ENCODE data around the gene CAP2. TPM values are rescaled to one million over a fixed set of nuclear protein-coding genes. Genes with fewer than 3 reads are reported as not detected.
"Not testable (repeated sequence)": the region's sequence is repeated elsewhere in the genome, so short reads cannot be mapped to it uniquely, and the experiment has no call there.

Gene CAP2
- total RNA-seq, 1 experiment from 2014 or later, result 11.5 TPM

DNA sequence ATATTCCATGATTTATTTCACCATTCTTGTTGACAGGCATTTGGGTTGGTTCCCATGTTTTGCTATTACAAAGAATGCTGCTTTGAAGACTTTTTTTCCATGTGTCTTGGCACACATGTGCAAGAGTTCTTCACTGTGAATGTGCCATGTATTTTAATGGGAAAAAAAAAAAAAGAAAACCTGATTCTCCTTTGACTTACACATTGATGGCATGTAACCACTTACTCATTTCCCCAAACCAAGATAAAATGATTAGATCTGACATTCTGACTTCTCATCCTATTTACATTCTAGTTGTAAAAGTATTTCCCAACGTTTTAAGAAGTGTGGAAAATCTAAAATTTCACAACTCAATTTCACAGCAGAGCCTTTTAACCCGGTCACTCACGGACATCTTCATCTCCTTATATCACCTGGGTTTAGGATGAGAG, 4.4 kb downstream of the CAP2 start:
- H3K18ac ChIP-seq (ENCODE audit: insufficient read length, low read depth, low read length), result no peak overlapping the region
- H3T11ph ChIP-seq (ENCODE audit: low read length), result no peak overlapping the region
- no peak overlapping the region for H3K56ac ChIP-seq (ENCODE audit: insufficient read length, low read depth, low read length)
- Mint-ChIP-seq H3K27ac (no peak overlapping the region), H3K4me3 (no peak overlapping the region), H3K27me3 (ENCODE audit: low read depth) (no peaks in the 10 kb centered on the region), H3K4me1 (peaks cover 15 to 20% of the 10 kb centered on the region in 2 experiments), H3K36me3 (ENCODE audit: insufficient read depth in 1 of 3, low read depth in 3 of 3) (peaks cover 13 to 24% (median 15%) of the 10 kb centered on the region in 3 experiments), H3K9me3 (peaks cover 3% of the 10 kb centered on the region in 2 experiments; a peak in 1 of 5 replicates)
- H3K79me2 ChIP-seq (ENCODE audit: insufficient read depth, low read length), result no peaks in the 10 kb centered on the region; the same call in 1 of the 2 replicates
- no peak overlapping the region for H3K23ac ChIP-seq (ENCODE audit: insufficient read length, low read depth, low read length)
- H3K79me1 ChIP-seq (ENCODE audit: insufficient read depth, low read depth, low read length, poor library complexity, severe bottlenecking), result no peaks in the 10 kb centered on the region
- DNase-seq, result no peak
- no peak overlapping the region for H4K91ac ChIP-seq (ENCODE audit: insufficient read length, low read depth, low read length)
- H2BK5ac ChIP-seq (ENCODE audit: insufficient read length, low read length), result no peak overlapping the region
- no peak overlapping the region for H2BK15ac ChIP-seq (ENCODE audit: low read depth, low read length)
- no peak overlapping the region for H2BK12ac ChIP-seq (ENCODE audit: insufficient read length, low read depth, low read length)
- no peak overlapping the region for H3K4me2 ChIP-seq (ENCODE audit: insufficient read depth, insufficient read length, low read length)
- H2BK120ac ChIP-seq (ENCODE audit: low read depth, low read length, poor library complexity, severe bottlenecking), result no peak overlapping the region
- no CpG with 5 or more reads among the region's 3 CpGs for WGBS (ENCODE audit: extremely low coverage, insufficient read length, low lambda C conversion rate)
- H3K9me3 ChIP-seq (ENCODE audit: control insufficient read depth, low read depth, low read length), result no peaks in the 10 kb centered on the region
- no peaks in the 10 kb centered on the region for H4K20me1 ChIP-seq (ENCODE audit: control insufficient read depth, insufficient read depth, insufficient read length)
- H3K27ac ChIP-seq (ENCODE audit: insufficient read length, low read depth, low read length), result no peak overlapping the region
- H2AK5ac ChIP-seq (ENCODE audit: insufficient read length, low read length), result no peak overlapping the region
- no peak overlapping the region for H3K9ac ChIP-seq (ENCODE audit: extremely low read depth, insufficient read length, low read length)
- no peak overlapping the region for H3K14ac ChIP-seq (ENCODE audit: insufficient read depth, low read length)
- no peak overlapping the region for H3K4ac ChIP-seq (ENCODE audit: low read depth, low read length)
- no peak overlapping the region for H4K8ac ChIP-seq (replicated peaks; ENCODE audit: insufficient read length, low read depth, low read length)
- no peak overlapping the region for H2AFZ ChIP-seq (ENCODE audit: low read length)
- H3K27me3 ChIP-seq (ENCODE audit: insufficient read depth, low read length), result no peaks in the 10 kb centered on the region; the same call in 1 of the 2 replicates
- no peak overlapping the region for H2BK20ac ChIP-seq (ENCODE audit: low read depth, low read length, poor library complexity, severe bottlenecking)
- TF ChIP-seq, protein P1, sequence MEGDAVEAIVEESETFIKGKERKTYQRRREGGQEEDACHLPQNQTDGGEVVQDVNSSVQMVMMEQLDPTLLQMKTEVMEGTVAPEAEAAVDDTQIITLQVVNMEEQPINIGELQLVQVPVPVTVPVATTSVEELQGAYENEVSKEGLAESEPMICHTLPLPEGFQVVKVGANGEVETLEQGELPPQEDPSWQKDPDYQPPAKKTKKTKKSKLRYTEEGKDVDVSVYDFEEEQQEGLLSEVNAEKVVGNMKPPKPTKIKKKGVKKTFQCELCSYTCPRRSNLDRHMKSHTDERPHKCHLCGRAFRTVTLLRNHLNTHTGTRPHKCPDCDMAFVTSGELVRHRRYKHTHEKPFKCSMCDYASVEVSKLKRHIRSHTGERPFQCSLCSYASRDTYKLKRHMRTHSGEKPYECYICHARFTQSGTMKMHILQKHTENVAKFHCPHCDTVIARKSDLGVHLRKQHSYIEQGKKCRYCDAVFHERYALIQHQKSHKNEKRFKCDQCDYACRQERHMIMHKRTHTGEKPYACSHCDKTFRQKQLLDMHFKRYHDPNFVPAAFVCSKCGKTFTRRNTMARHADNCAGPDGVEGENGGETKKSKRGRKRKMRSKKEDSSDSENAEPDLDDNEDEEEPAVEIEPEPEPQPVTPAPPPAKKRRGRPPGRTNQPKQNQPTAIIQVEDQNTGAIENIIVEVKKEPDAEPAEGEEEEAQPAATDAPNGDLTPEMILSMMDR (conservative IDR thresholded peaks at IDR 0.05), result no peak
- H4K5ac ChIP-seq (ENCODE audit: insufficient read length, low read depth, low read length), result no peak overlapping the region
- peaks cover 6% of the 10 kb centered on the region for H3K23me2 ChIP-seq (ENCODE audit: insufficient read length, low read depth, low read length, poor library complexity, severe bottlenecking)
- no peaks in the 10 kb centered on the region; the same call in 1 of the 2 replicates for H3K4me1 ChIP-seq (ENCODE audit: insufficient read depth, low read length)

DNA sequence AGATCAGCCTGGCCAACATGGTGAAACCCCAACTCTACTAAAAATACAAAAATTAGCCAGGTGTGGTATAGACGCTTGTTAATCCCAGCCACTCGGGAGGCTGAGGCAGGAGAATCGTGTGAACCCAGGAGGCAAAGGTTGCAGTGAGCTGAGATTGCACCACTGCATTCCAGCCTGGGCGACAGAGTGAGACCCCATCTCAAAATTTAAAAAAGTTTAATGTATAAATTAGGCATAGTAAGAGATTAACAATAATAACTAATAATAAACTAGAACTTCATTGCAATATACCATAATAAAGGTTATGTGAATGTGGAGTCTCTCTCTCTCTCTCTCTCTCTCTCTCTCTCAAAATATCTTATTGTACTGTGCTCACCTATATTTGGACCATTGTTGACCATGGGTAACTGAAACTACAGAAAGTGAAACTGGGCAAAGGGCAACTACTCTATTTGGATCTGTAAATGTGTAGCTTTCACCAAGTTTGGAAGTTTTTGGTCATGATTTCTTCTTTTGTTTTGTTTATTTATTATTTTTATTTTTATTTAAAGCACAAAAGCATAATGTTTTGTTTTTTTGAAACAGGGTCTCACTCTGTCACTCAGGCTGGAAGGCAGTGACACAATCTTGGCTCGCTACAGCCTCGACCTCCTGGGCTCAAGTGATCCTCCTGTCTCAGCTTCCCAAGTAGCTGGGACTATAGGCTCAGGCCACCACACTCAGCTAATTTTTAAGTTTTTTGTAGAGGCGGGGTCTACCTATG, 12.0 kb downstream of the CAP2 start:
- H3K27ac Mint-ChIP-seq; H2BK20ac ChIP-seq (ENCODE audit: low read depth, low read length, poor library complexity, severe bottlenecking); H3K4me2 ChIP-seq (ENCODE audit: insufficient read depth, insufficient read length, low read length); H4K5ac ChIP-seq (ENCODE audit: insufficient read length, low read depth, low read length); H4K8ac ChIP-seq (replicated peaks; ENCODE audit: insufficient read length, low read depth, low read length); H2BK120ac ChIP-seq (ENCODE audit: low read depth, low read length, poor library complexity, severe bottlenecking); H3K23ac ChIP-seq (ENCODE audit: insufficient read length, low read depth, low read length); H3K79me2 ChIP-seq (ENCODE audit: insufficient read depth, low read length); H3K9me3 Mint-ChIP-seq; H3K56ac ChIP-seq (ENCODE audit: insufficient read length, low read depth, low read length); H3K27me3 Mint-ChIP-seq (ENCODE audit: low read depth); H3K18ac ChIP-seq (ENCODE audit: insufficient read length, low read depth, low read length); H2BK12ac ChIP-seq (ENCODE audit: insufficient read length, low read depth, low read length); H4K20me1 ChIP-seq (ENCODE audit: control insufficient read depth, insufficient read depth, insufficient read length); H3K23me2 ChIP-seq (ENCODE audit: insufficient read length, low read depth, low read length, poor library complexity, severe bottlenecking); H3K4ac ChIP-seq (ENCODE audit: low read depth, low read length); H2AFZ ChIP-seq (ENCODE audit: low read length); H3K79me1 ChIP-seq (ENCODE audit: insufficient read depth, low read depth, low read length, poor library complexity, severe bottlenecking); H3K36me3 Mint-ChIP-seq (ENCODE audit: insufficient read depth in 1 of 3, low read depth in 3 of 3); H4K91ac ChIP-seq (ENCODE audit: insufficient read length, low read depth, low read length); H3K4me1 ChIP-seq (ENCODE audit: insufficient read depth, low read length); H2AK5ac ChIP-seq (ENCODE audit: insufficient read length, low read length); H3K9me3 ChIP-seq (ENCODE audit: control insufficient read depth, low read depth, low read length); H3T11ph ChIP-seq (ENCODE audit: low read length); H3K27ac ChIP-seq (ENCODE audit: insufficient read length, low read depth, low read length); H3K4me3 Mint-ChIP-seq; H2BK5ac ChIP-seq (ENCODE audit: insufficient read length, low read length); H2BK15ac ChIP-seq (ENCODE audit: low read depth, low read length); H3K9ac ChIP-seq (ENCODE audit: extremely low read depth, insufficient read length, low read length); H3K14ac ChIP-seq (ENCODE audit: insufficient read depth, low read length); DNase-seq; H3K27me3 ChIP-seq (ENCODE audit: insufficient read depth, low read length): not testable (repeated sequence)
- H3K4me1 Mint-ChIP-seq, result peaks cover 6 to 10% of the 10 kb centered on the region in 2 experiments
- no CpG with 5 or more reads among the region's 7 CpGs for WGBS (ENCODE audit: extremely low coverage, insufficient read length, low lambda C conversion rate)
